MV-4-11 (cell line): ENCODE results near the gene MAPK8IP3.
"Not testable (repeated sequence)": the region's sequence is repeated elsewhere in the genome, so short reads cannot be mapped to it uniquely, and the experiment has no call there.

ENCODE experiments used
- DNase-seq: peaks from one replicate; lab custom pipeline; 2025; lab: John Stamatoyannopoulos, UW

The MAPK8IP3 gene

GRCh38 chr16:1786242-1787055 is 80.5 kb downstream of the MAPK8IP3 start:
- no peak for DNase-seq

GRCh38 chr16:1787056-1787321 is 81.0 kb downstream of the MAPK8IP3 start:
- no peak for DNase-seq

- no peak for DNase-seq
Observed at GRCh38 chr16:1787322-1788094, 81.5 kb downstream of the MAPK8IP3 start.

GRCh38 chr16:1788095-1788707 is 82.2 kb downstream of the MAPK8IP3 start:
- DNase-seq, result no peak

- no peak for DNase-seq
Observed at GRCh38 chr16:1788708-1789100, 82.7 kb downstream of the MAPK8IP3 start.

GRCh38 chr16:1789643-1790045 is 83.6 kb downstream of the MAPK8IP3 start:
- no peak for DNase-seq

- no peak for DNase-seq
Observed at GRCh38 chr16:1790261-1790610, 84.2 kb downstream of the MAPK8IP3 start.

- DNase-seq, result no peak
Observed at GRCh38 chr16:1790611-1791255, 84.7 kb downstream of the MAPK8IP3 start.

GRCh38 chr16:1791256-1791942 is 85.4 kb downstream of the MAPK8IP3 start:
- no peak for DNase-seq

- DNase-seq, result no peak
Observed at GRCh38 chr16:1791943-1792812, 86.2 kb downstream of the MAPK8IP3 start.

GRCh38 chr16:1792836-1793577 is 87.0 kb downstream of the MAPK8IP3 start:
- DNase-seq, result no peak

GRCh38 chr16:1793578-1794220 is 87.7 kb downstream of the MAPK8IP3 start, which contains the start of gene IGFALS:
Gene IGFALS, minus strand, starts transcription at chr16:1793705. Its CDS starts 53 bp downstream, at chr16:1793652.
- no peak for DNase-seq

- no peak for DNase-seq
Observed at GRCh38 chr16:1794221-1794871, 88.4 kb downstream of the MAPK8IP3 start.

- DNase-seq, result no peak
Observed at GRCh38 chr16:1794908-1795666, 89.1 kb downstream of the MAPK8IP3 start.

- DNase-seq, result not testable (repeated sequence)
Observed at GRCh38 chr16:1799263-1799662, 93.3 kb downstream of the MAPK8IP3 start.

- DNase-seq, result no peak
Observed at GRCh38 chr16:1800701-1801100, 94.7 kb downstream of the MAPK8IP3 start.

- no peak for DNase-seq
Observed at GRCh38 chr16:1807626-1808025, 101.6 kb downstream of the MAPK8IP3 start.

- no peak for DNase-seq
Observed at GRCh38 chr16:1808691-1809090, 102.7 kb downstream of the MAPK8IP3 start.
